22Rv1 (cell line): ENCODE data around the gene DUOXA1.
"Not testable (repeated sequence)": the region's sequence is repeated elsewhere in the genome, so short reads cannot be mapped to it uniquely, and the experiment has no call there.

Experiments
- H3K27ac ChIP-seq: fragments of 450-650 bp; 2 replicates; pipeline ENCODE4 v1.5.1; 2017
- ZFX ChIP-seq: fragments of 450-650 bp; IDR thresholded peaks from 2 replicates; pipeline ENCODE4 v1.6.1; 2017; ENCODE audit warnings: antibody characterized with exemption, borderline replicate concordance
- TF ChIP-seq, protein P1 (sequence below): fragments of 450-650 bp; IDR thresholded peaks from 2 replicates; pipeline ENCODE4 v1.5.1; 2017; ENCODE audit warnings: mild to moderate bottlenecking

The DUOXA1 gene

DNA sequence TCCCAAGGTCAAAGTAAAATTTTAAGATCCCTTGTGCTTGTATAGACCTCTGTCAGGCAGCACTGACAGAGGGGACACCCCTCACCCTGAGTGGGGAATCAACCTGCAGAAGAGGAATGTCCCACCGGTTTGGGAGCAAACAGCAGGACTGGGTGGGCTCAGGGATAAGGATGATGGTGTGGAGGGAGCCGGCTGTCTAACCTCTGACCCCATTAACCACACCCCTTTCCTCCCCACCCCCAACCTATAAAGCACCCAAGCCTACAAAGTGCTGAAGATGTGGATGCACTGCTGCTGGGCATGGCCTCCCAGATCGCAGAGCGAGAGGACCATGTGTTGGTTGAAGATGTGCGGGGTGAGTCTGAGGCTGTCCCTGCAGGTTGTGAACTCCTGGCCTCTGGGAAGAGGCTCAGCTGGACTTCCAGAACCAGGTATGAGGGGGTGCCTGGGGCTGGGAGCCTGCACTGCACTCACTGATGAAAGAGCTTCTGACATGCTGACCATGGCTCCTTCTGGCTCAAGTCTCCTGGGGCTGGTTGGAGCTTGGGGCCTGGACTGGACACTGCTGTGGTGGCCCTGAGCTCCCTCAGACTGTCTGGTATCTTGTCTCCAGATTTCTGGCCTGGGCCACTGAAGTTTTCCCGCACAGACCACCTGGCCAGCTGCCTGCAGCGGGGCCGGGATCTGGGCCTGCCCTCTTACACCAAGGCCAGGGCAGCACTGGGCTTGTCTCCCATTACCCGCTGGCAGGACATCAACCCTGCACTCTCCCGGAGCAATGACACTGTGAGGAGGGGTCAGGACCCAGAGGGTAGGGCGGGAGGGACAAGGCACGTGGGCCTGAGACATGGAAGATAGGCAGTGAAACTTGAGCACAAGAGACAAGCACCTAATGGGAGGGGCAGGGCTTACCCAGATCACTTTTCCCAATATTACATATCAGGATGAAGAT is 9.4 kb upstream of the DUOXA1 start:
- TF ChIP-seq, protein P1, sequence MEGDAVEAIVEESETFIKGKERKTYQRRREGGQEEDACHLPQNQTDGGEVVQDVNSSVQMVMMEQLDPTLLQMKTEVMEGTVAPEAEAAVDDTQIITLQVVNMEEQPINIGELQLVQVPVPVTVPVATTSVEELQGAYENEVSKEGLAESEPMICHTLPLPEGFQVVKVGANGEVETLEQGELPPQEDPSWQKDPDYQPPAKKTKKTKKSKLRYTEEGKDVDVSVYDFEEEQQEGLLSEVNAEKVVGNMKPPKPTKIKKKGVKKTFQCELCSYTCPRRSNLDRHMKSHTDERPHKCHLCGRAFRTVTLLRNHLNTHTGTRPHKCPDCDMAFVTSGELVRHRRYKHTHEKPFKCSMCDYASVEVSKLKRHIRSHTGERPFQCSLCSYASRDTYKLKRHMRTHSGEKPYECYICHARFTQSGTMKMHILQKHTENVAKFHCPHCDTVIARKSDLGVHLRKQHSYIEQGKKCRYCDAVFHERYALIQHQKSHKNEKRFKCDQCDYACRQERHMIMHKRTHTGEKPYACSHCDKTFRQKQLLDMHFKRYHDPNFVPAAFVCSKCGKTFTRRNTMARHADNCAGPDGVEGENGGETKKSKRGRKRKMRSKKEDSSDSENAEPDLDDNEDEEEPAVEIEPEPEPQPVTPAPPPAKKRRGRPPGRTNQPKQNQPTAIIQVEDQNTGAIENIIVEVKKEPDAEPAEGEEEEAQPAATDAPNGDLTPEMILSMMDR: no peak
- no peak for TF ChIP-seq ZFX
- peak overlapping the region; percentile 60 for H3K27ac ChIP-seq

DNA sequence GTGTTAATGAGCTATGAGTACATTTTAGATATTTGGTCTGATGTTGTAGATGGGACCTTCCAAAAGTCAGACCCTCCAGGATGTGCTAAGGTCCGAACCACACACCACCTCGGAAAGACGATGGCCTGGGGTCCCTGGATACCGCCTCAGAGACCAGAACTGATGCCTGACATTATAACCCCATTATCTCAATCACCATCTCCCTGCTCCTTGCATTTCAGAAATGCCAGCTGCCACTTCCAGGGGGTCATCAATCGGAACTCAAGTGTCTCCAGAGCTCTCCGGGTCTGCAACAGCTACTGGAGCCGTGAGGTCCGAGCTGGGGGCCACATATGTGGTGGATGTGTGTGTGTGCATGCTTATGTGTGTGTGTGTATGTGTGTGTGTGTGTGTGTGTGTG is 8.0 kb upstream of the DUOXA1 start:
- TF ChIP-seq ZFX: no peak
- TF ChIP-seq, protein P1: no peak
- no peak overlapping the region for H3K27ac ChIP-seq

DNA sequence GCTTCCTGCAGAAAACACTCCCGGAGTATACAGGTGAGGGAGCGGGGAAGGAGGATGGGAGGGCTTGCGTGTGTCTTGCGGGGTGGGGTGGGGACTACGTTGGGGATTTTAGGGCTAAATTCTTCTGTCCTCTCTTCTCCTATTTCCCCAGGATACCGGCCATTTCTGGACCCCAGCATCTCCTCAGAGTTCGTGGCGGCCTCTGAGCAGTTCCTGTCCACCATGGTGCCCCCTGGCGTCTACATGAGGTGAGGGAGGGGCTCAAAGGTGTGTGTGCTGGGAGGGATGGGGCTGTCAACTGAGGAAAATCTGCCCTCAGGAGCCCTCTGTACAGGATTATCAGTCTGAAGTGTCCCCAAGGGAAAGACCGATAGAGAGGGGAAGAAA is 6.7 kb upstream of the DUOXA1 start:
- TF ChIP-seq, protein P1: 0 out of 2 replicates have a peak, but pooled peaks have one; percentile 5
- no peak for TF ChIP-seq ZFX
- no peak overlapping the region for H3K27ac ChIP-seq

DNA sequence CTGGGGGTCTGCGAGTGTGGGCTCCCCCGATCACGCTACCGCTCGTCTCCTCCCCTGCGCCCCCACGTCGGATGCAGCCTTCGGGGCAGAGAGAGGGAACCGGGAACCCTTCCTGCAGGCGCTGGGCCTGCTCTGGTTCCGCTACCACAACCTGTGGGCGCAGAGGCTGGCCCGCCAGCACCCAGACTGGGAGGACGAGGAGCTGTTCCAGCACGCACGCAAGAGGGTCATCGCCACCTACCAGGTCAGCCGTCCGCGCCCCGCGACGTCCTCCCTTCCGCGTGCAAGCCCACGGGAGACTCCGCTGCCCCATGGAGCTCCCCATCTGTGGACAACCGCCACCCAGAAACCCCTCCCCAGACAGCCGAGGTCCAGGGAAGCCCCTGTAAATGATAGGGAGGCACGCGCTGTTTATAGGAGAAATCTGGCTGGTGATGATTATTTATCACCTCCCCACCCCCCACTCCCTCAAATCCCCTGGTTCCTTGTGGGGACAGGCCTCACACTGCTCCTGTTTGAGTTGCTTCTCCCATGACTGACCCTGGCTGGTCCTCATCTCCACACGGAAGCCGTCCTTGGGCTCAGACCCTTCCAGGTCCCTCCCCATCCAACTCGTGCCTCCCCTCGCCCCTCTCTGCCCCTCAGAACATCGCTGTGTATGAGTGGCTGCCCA is 6.2 kb upstream of the DUOXA1 start:
- H3K27ac ChIP-seq: not testable (repeated sequence)
- TF ChIP-seq, protein P1: peak; percentile 18

DNA sequence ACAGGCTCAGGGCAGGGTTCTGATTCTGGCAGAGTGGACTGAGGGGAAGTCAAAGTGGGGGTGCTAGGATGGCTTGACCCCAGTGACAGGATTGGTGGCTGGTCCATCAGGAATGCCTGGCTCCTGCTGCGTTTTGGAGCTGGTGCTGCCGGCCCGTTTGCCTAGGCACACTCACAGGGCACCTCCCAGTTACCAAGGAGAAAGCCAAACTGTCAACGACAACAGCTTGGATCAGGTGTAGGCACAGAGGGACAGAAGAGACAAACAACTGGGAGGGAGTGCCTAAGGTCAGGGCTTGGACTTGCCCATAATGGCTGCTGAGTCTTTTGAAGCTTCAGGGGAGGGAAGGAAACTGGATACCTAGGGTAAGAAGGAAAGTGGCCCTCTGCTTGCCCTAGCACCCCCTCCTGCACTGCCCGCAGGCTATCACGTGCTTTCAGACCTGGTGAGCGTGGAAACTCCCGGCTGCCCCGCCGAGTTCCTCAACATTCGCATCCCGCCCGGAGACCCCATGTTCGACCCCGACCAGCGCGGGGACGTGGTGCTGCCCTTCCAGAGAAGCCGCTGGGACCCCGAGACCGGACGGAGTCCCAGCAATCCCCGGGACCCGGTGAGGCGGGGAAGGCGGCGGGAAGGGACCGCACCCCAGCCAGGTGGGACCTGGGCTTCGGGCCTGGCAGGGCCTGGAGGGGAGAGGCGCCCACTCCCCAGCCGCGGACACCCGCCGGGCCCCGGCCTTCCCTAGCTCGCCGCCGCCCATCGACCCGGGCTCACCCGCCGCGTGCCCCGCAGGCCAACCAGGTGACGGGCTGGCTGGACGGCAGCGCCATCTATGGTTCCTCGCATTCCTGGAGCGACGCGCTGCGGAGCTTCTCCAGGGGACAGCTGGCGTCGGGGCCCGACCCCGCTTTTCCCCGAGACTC is 5.3 kb upstream of the DUOXA1 start:
- TF ChIP-seq, protein P1: peak; percentile 66
- TF ChIP-seq ZFX: no peak
- H3K27ac ChIP-seq: no peak overlapping the region

DNA sequence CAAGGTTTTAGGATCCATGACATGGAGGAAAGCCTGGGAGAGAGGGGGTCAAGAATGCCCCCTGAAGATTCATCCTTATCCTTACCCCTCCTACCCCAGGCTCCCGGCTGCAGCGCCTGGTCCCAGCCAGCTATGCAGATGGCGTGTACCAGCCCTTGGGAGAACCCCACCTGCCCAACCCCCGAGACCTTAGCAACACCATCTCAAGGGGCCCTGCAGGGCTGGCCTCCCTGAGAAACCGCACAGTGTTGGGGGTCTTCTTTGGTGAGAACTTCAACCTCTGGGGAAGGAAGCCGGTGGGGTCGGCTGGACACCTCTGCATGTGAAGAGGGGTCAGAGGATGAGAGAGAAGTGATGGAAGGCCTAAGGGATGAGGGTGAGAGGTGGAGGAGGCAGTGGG is 4.4 kb upstream of the DUOXA1 start:
- TF ChIP-seq, protein P1: no peak
- no peak for TF ChIP-seq ZFX
- H3K27ac ChIP-seq: no peak overlapping the region
